IPS DF 19.7 (cell line): ENCODE measurements around the gene ZNF100.
"Not testable (repeated sequence)": the region's sequence is repeated elsewhere in the genome, so short reads cannot be mapped to it uniquely, and the experiment has no call there.

ENCODE experiments used
- DNase-seq: peaks from one replicate; pipeline ENCODE4 v3.0.0-alpha.2; 2013; ENCODE audit warnings: low read depth, low spot score

ZNF100 gene

DNA sequence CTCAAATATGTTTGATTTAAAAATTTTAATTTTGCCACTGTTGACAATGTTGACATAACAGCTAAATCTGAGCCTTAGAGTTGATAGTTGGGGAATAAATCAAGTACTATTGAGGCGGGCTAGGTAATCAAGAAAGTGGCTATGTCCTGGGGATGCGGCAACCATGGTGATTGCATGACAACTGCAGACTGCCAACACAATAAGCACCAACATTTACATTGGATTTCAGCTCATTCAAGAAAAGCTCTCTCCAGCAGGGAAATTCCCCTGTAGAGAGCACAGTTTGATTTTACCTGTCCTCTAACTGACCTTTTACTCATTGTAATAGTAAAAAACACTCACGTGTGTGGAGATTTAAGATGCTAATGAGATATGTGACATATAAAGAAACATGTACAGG, 63.1 kb downstream of the ZNF100 start:
- peak; percentile 54 for DNase-seq

DNA sequence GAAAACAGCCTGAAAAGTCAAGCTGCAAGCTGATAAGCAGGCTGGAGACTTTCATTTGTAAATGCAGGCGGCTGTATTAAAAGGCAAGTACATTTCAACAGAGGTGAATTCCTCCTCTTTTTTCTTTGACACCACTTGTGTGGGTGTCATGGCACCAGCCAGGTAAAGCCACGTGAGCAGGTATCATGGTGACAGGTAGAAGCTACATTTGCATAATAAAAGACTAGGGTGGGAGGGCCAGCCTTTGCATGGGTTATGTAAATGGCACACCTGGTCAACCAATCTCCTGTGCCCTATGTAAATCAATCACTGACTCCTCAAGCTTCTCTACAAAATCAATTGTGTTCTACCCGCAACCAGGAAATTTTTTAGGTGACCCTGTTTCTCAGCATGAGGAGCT, 68.2 kb downstream of the ZNF100 start:
- DNase-seq: peak; percentile 89

DNA sequence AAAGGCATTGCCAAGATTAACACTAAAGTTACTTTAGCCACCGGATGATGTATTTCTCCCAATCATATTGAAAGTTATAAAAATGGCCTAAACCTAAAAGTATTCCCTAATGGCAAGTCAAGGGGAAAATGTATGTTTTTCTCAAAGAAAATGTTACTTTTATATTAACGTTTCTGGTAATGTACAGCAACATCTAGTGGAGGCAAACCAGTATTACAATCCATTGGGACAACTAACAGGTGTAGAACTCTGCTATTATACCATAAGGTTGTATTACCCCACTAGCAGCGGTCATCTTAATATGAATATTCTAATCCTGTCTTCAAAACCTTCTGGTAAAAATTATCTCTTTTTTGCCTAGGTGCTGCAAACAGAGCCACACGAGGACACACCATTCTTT, 69.2 kb downstream of the ZNF100 start:
- DNase-seq: no peak

DNA sequence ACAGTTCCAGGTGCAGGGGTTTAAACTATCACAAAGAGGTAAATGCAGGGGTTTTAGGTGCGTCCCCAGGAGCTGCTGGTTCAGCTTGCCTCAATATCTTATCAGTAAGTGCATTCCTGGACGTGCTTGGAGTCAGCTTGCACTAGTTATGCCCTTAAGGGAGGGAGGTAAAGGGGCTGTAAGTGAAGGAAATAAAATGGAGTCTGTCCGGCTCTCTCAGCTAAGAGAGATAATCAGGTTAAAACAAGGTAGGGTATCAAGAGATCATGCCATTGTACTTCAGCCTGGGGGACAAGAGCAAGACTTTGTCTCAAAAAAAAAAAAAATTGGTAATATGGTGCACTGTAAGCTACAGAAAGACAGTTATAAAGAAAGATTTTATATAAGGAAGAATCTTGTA, 69.7 kb downstream of the ZNF100 start:
- DNase-seq: no peak

GRCh38 chr19:21694171-21694906, 73.0 kb downstream of the ZNF100 start:
- no peak for DNase-seq

DNA sequence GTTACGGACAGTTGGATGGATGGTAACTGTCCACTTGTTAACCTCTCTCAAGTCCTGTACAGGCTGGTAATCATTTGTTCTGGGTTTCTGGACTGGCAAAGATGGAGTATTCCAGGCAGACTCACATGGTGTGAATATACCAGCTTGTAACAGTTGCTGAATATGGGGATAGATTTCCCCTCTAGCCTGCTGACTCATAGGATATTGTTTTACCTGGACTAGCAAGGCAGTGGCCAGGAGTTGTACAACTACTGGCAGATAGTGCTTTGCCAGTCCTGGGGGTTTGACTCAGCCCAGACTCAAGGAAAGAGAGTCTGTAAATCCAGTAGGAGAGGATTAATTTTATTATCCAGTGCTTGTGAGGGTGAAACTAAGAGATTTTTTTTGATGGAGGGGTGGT, 74.0 kb downstream of the ZNF100 start:
- no peak for DNase-seq

DNA sequence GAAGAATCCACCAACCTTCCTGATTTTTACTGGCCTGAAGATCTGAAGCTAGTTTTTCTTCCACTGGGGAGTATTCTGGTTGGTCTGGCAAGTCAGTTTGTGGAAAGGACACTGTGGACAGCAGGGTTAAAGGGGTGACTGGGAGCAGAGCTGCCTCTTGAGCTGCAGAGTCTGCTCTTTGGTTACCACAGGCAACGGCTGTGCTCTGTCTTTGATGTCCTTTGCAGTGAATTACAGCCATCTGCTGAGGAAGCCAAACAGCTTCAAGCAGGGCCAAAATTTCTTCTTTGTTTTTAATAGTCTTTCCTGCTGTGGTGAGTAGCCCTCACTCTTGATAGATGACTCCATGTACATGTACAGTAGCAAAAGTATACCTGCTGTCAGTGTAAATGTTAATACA, 75.7 kb downstream of the ZNF100 start:
- no peak for DNase-seq

DNA sequence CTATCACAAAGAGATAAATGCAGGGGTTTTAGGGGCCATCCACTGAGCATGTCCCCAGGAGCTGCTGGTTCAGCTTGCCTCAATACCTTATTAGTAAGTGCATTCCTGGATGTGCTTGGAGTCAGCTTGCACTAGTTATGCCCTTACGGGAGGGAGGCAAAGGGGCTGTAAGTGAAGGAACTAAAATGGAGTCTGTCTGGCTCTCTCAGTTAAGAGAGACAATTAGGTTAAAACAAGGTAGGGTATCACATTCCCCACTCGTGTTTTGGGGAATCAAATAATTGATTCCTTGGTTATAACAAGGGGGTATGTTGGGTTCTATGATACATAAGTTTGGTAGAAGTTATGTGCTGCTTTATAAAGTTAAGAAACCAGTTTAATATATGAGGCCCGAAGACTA, 78.9 kb downstream of the ZNF100 start:
- no peak for DNase-seq

DNA sequence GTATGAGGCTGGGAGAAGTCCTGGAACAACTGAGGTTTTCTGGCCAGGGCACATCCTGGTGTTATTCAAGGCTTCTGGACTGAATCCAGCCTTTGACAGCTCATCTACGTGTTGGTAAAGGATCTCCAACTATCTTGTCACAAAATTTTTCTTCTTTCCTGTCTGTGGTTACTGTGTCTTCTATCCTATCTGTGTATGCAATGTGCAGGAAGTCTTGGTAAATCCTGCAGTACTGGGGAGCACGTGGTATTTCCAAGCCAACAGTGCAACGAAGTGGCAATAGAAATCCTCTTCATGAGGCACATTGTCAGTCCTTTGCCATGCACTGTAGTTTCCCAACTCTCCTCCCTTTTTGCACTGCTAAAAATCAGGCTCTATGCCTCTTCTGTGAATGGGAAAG, 86.7 kb downstream of the ZNF100 start:
- DNase-seq: no peak

DNA sequence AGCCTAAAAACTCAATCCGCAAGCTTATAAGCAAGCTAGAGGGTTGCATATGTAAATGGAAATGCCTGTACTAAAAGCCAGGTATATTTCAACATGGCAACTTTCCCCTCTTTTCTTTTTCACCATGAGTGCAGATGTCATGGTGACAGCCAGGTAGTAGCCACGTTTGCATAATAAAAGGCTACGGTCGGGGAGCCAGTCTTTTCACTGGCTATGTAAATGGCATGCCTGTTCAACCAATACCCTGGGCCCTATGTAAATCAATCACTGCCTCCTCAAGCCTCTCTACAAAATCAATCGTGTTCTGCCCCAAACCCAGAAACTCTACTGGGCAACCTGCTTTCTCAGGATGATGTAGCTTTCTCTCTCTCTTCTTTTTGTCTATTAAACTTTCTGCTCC, 87.4 kb downstream of the ZNF100 start:
- peak; percentile 38 for DNase-seq

GRCh38 chr19:21677696-21678418, 89.5 kb downstream of the ZNF100 start:
- no peak for DNase-seq

GRCh38 chr19:21674454-21674853, 92.9 kb downstream of the ZNF100 start:
- no peak for DNase-seq

- not testable (repeated sequence) for DNase-seq
These were observed 93.9 kb downstream of the ZNF100 start for GRCh38 chr19:21673479-21673878.
